Central memory CD4-positive, alpha-beta T cell (primary cell): ENCODE measurements around the gene MEGF6.
"Not testable (repeated sequence)": the region's sequence is repeated elsewhere in the genome, so short reads cannot be mapped to it uniquely, and the experiment has no call there.

ENCODE experiments used
- DNase-seq: peaks from one replicate; pipeline ENCODE4 v3.0.0; 2022

MEGF6 gene

GRCh38 chr1:3590139-3590763 lies 21.1 kb downstream of the MEGF6 start:
- no peak for DNase-seq

GRCh38 chr1:3588395-3588794 lies 22.9 kb downstream of the MEGF6 start:
- no peak for DNase-seq

- no peak for DNase-seq
These were observed 24.1 kb downstream of the MEGF6 start for GRCh38 chr1:3586986-3587759.

GRCh38 chr1:3585940-3586568 lies 25.3 kb downstream of the MEGF6 start:
- no peak for DNase-seq

- DNase-seq, result not testable (repeated sequence)
These were observed 25.9 kb downstream of the MEGF6 start for GRCh38 chr1:3585353-3585868.

GRCh38 chr1:3584915-3585314 lies 26.4 kb downstream of the MEGF6 start:
- no peak for DNase-seq

- DNase-seq, result not testable (repeated sequence)
These were observed 27.6 kb downstream of the MEGF6 start for GRCh38 chr1:3583751-3584150.

GRCh38 chr1:3581296-3582036 lies 29.8 kb downstream of the MEGF6 start:
- DNase-seq, result no peak

GRCh38 chr1:3580231-3580630 lies 31.1 kb downstream of the MEGF6 start:
- DNase-seq, result no peak

GRCh38 chr1:3579626-3580025 lies 31.7 kb downstream of the MEGF6 start:
- no peak for DNase-seq

- DNase-seq, result no peak
These were observed 32.4 kb downstream of the MEGF6 start for GRCh38 chr1:3578906-3579305.

- DNase-seq, result no peak
These were observed 32.9 kb downstream of the MEGF6 start for GRCh38 chr1:3578433-3578805.

GRCh38 chr1:3577711-3578432 lies 33.4 kb downstream of the MEGF6 start:
- no peak for DNase-seq

GRCh38 chr1:3577300-3577699 lies 34.0 kb downstream of the MEGF6 start:
- no peak for DNase-seq

- no peak for DNase-seq
These were observed 35.3 kb downstream of the MEGF6 start for GRCh38 chr1:3575993-3576392.

GRCh38 chr1:3575515-3575914 lies 35.8 kb downstream of the MEGF6 start:
- DNase-seq, result not testable (repeated sequence)

- DNase-seq, result no peak
These were observed 37.8 kb downstream of the MEGF6 start for GRCh38 chr1:3573500-3573899.

GRCh38 chr1:3572638-3573037 lies 38.7 kb downstream of the MEGF6 start:
- DNase-seq, result not testable (repeated sequence)

- DNase-seq, result no peak
These were observed 40.0 kb downstream of the MEGF6 start for GRCh38 chr1:3571263-3571662.

GRCh38 chr1:3570066-3570986 lies 41.0 kb downstream of the MEGF6 start:
- no peak for DNase-seq

- DNase-seq, result no peak
These were observed 41.9 kb downstream of the MEGF6 start for GRCh38 chr1:3569436-3569835.
